K562 (cell line): ENCODE data around the gene USH1G. TPM values are rescaled to one million over a fixed set of nuclear protein-coding genes. Genes with fewer than 3 reads are reported as not detected.

Experiments used
- BRCA1 ChIP-seq, 2 experiments: fragments of 450-650 bp in 1 of 2; sonication (generic) in 1 of 2; formaldehyde crosslinking in 1 of 2; IDR thresholded peaks; 2 replicates each; pipeline versions ENCODE4 v1.5.0 to v1.6.1; 2017 to 2020; ENCODE audit warnings: mild to moderate bottlenecking in 1 of 2, missing genetic modification reagents in 1 of 2
- BRD9 ChIP-seq: fragments of 450-650 bp; IDR thresholded peaks from 2 replicates; pipeline ENCODE4 v1.6.1; 2018; ENCODE audit warnings: low read depth; ENCODE audit not compliant: partially characterized antibody
- BRF1 ChIP-seq: IDR thresholded peaks from 3 replicates; pipeline ENCODE4 v1.6.1; 2011; ENCODE audit warnings: borderline replicate concordance, mild to moderate bottlenecking; ENCODE audit not compliant: insufficient read length; ENCODE audit errors: extremely low read depth
- CUX1 ChIP-seq: fragments of 200-800 bp; sonication (Bioruptor generic); IDR thresholded peaks from 2 replicates; pipeline ENCODE4 v1.6.1; 2016; ENCODE audit warnings: missing genetic modification characterization, missing compliant biosample characterization
- GTF2F1 ChIP-seq: IDR thresholded peaks from 2 replicates; pipeline ENCODE4 v1.6.1; 2011; ENCODE audit warnings: low read depth, low read length, improper control_type of control experiment
- MTF1 ChIP-seq: fragments of 250-450 bp; sonication (Bioruptor Pico); IDR thresholded peaks from 2 replicates; pipeline ENCODE4 v1.9.0; 2021; ENCODE audit warnings: moderate library complexity, mild to moderate bottlenecking, inconsistent platforms, borderline replicate concordance
- NR1H2 ChIP-seq: sonication (generic); formaldehyde crosslinking; IDR thresholded peaks from 2 replicates; pipeline ENCODE4 v1.4.0; 2020; ENCODE audit warnings: mild to moderate bottlenecking, missing genetic modification reagents
- PTTG1 ChIP-seq: fragments of 450-650 bp; IDR thresholded peaks from 2 replicates; pipeline ENCODE4 v1.6.1; 2016; ENCODE audit warnings: low read depth, mild to moderate bottlenecking, missing genetic modification characterization, missing compliant biosample characterization
- RBM14 ChIP-seq: fragments of 200-400 bp; formaldehyde crosslinking; IDR thresholded peaks from 2 replicates; pipeline ENCODE4 v1.6.1; 2018; ENCODE audit warnings: low read depth, mild to moderate bottlenecking, low read length, moderate library complexity, borderline replicate concordance; ENCODE audit not compliant: insufficient read depth
- RBM25 ChIP-seq: fragments of 200-400 bp; formaldehyde crosslinking; IDR thresholded peaks from 2 replicates; pipeline ENCODE4 v1.6.1; 2018; ENCODE audit warnings: low read length, low read depth, moderate library complexity; ENCODE audit not compliant: severe bottlenecking
- TAF1 ChIP-seq: IDR thresholded peaks from 2 replicates; pipeline ENCODE4 v1.6.1; 2011; ENCODE audit warnings: mild to moderate bottlenecking, low read length, moderate library complexity; ENCODE audit not compliant: insufficient read depth, control insufficient read depth, severe bottlenecking; ENCODE audit errors: extremely low read depth
- TBP ChIP-seq: optimal IDR thresholded peaks from 2 replicates; pipeline ENCODE3; 2011; ENCODE audit warnings: low read depth, low read length, improper control_type of control experiment
- TRIM25 ChIP-seq: fragments of 450-650 bp; IDR thresholded peaks from 2 replicates; pipeline ENCODE4 v1.7.0; 2016; ENCODE audit warnings: borderline replicate concordance
- ZMIZ1 ChIP-seq, 2 experiments: fragments of 150-350 bp in 1 of 2; IDR thresholded peaks; 2 replicates each; pipeline ENCODE4 v1.6.1; 2012 to 2016; ENCODE audit warnings: low read depth in 2 of 2, low read length in 2 of 2, mild to moderate bottlenecking in 1 of 2, moderate library complexity in 1 of 2
- ZNF586 ChIP-seq: fragments of 450-650 bp; formaldehyde crosslinking; conservative IDR thresholded peaks from 2 replicates; pipeline ENCODE4 v1.4.0; 2020; ENCODE audit warnings: mild to moderate bottlenecking, moderate library complexity
- polyA plus RNA-seq, 8 experiments: library from polyadenylated mRNA; depleted of rRNA in 4 of 8; stranded (reverse) in 5 of 8; unstranded in 3 of 8; fragments of >200 nt; fragmentation: Nextera tagmentation in 2 of 8; fragmentation: Illumina TruSeq in 1 of 8; extraction: Ambion mirVana in 2 of 8; extraction: Trizol in 1 of 8; gene quantifications; 2 replicates each; pipeline versions ENCODE4 v1.2.1 to v1.2.3, GENCODE V29; 2011 to 2014; ENCODE audit warnings: inconsistent platforms in 1 of 8, missing spikeins in 1 of 8
- total RNA-seq, 7 experiments: library from RNA; depleted of rRNA in 6 of 7; stranded (reverse); fragments of >200 nt in 6 of 7; fragmentation: Illumina TruSeq in 2 of 7; extraction: Trizol in 2 of 7; gene quantifications; 2 replicates each; pipeline versions ENCODE4 v1.2.1 to v1.2.3, GENCODE V29; 2011 to 2021; ENCODE audit warnings: low replicate concordance in 1 of 7

Gene USH1G
- total and polyA plus RNA-seq, 9 of the 15 experiments (the other 6 are each of a cell fraction or from before 2014, with no cell fraction given) = 0.22 to 1.00 (median 0.64) TPM; not detected in 2

GRCh38 chr17:74872313-74873036 is 50.6 kb downstream of the USH1G start, which contains the start of gene FDXR (continued):
- TF ChIP-seq TRIM25 (0 out of 2 replicates have a peak, but pooled peaks have one; percentile 75), BRD9 (peak; percentile 33), BRF1 (no peak), NR1H2 (CRISPR knock-in tag) (0 out of 2 replicates have a peak, but pooled peaks have one; percentile 36), GTF2F1 (peak; percentile 73; the same call in 1 of the 2 replicates), BRCA1 (IDR thresholded peaks at IDR 0.05) (no peak), BRCA1 (CRISPR knock-in tag; IDR thresholded peaks at IDR 0.05) (no peak), RBM14 (no peak), TAF1 (peak; percentile 81), MTF1 (CRISPR knock-in tag) (no peak), TBP (peak; percentile 89), PTTG1 (tag) (no peak), CUX1 (CRISPR knock-in tag) (no peak), ZNF586 (no peak), RBM25 (no peak), ZMIZ1 (IDR thresholded peaks at IDR 0.05; ENCODE audit: low read depth in 2 of 2, low read length in 2 of 2) (peak in 1 of 2 experiments; percentile 47; a peak in 1 of 4 replicates)
